Upper lobe of left lung (tissue), 6 donors: ENCODE data around the gene CEP152. TPM values are rescaled to one million over a fixed set of nuclear protein-coding genes. Genes with fewer than 3 reads are reported as not detected.

Experiments
- ATAC-seq, 2 donors: fragments of 200-7000 bp; cut with Tn5 transposase; one replicate each; pipeline ENCODE4 v1.9.1; 2022; ENCODE audit warnings: mild to moderate bottlenecking in 2 of 2, moderate library complexity in 2 of 2; ENCODE audit not compliant: low FRiP score in 2 of 2
- DNase-seq, 2 donors: peaks; one replicate each; pipeline ENCODE4 v3.0.0-alpha.2; 2019 to 2020
- H3K27ac ChIP-seq, 4 donors: fragments of 200-600 bp; sonication (generic); one replicate each; pipeline ENCODE4 v1.5.1; 2016 to 2019
- H3K27me3 ChIP-seq, 4 donors: fragments of 200-600 bp; sonication (generic); one replicate each; pipeline ENCODE4 v1.5.1; 2017 to 2019
- H3K36me3 ChIP-seq, 4 donors: fragments of 200-600 bp; sonication (generic); one replicate each; pipeline ENCODE4 v1.5.1; 2016 to 2019
- H3K4me1 ChIP-seq, 4 donors: fragments of 200-600 bp; sonication (generic); one replicate each; pipeline ENCODE4 v1.5.1; 2018 to 2019
- H3K4me3 ChIP-seq, 4 donors: fragments of 200-600 bp; sonication (generic); one replicate each; pipeline ENCODE4 v1.5.1; 2017 to 2019; ENCODE audit warnings: mild to moderate bottlenecking in 2 of 4, moderate library complexity in 1 of 4
- H3K9me3 ChIP-seq, 4 donors: fragments of 200-600 bp; sonication (generic); one replicate each; pipeline ENCODE4 v1.5.1; 2018 to 2019
- CTCF ChIP-seq, 6 experiments: fragments of 450-650 bp in 4 of 6; fragments of 200-600 bp in 2 of 6; sonication (generic) in 2 of 6; IDR thresholded peaks; one replicate each; pipeline ENCODE4 v1.5.1; 2016 to 2019; ENCODE audit warnings: antibody characterized with exemption in 6 of 6
- EP300 ChIP-seq, 4 donors: sonication (generic); formaldehyde crosslinking; IDR thresholded peaks; one replicate each; pipeline ENCODE4 v1.5.1; 2017; ENCODE audit warnings: antibody characterized with exemption in 4 of 4, control low read depth in 2 of 4
- POLR2A ChIP-seq, 4 donors: fragments of 450-650 bp; IDR thresholded peaks; one replicate each; pipeline ENCODE4 v1.5.1; 2016 to 2017; ENCODE audit warnings: antibody characterized with exemption in 4 of 4, mild to moderate bottlenecking in 2 of 4
- POLR2AphosphoS5 ChIP-seq, 2 donors: sonication (generic); formaldehyde crosslinking; IDR thresholded peaks; one replicate each; pipeline ENCODE4 v1.5.1; 2017; ENCODE audit warnings: antibody characterized with exemption in 2 of 2
- WGBS, 2 donors: methylation state at CpG; one replicate each; pipeline ENCODE4 v1.1.5; 2017 to 2018; 5-methylcytosine and 5-hydroxymethylcytosine counted together
- total RNA-seq, 6 donors: library from RNA; depleted of rRNA in 4 of 6; stranded (reverse); fragments of >200 nt in 4 of 6; gene quantifications; one replicate each; pipeline versions ENCODE4 v1.1.0 to v1.2.1, GENCODE V29; 2016 to 2021
- donor health status: DM: no; HTN: no; CAD: no; lungs with moderate emphysema.
- donor health status: DM: no; HTN: yes; CAD: no; lungs with severe emphysema.

Gene CEP152
- total RNA-seq, 6 donors from 2014 or later, result 2.3 to 58.9 (median 8.4) TPM

GRCh38 chr15:48842501-48842900, 31.6 kb upstream of the CEP152 start:
- DNase-seq (no peak), ATAC-seq (no peak)
- no peak for TF ChIP-seq EP300 (IDR thresholded peaks at IDR 0.05)
- TF ChIP-seq CTCF (IDR thresholded peaks at IDR 0.05), result no peak
- TF ChIP-seq POLR2A (IDR thresholded peaks at IDR 0.05), result no peak
- no peak for TF ChIP-seq POLR2AphosphoS5 (IDR thresholded peaks at IDR 0.05)
- Histone ChIP-seq H3K9me3 (no peaks in the 10 kb centered on the region), H3K4me1 (no peaks in the 10 kb centered on the region), H3K27me3 (no peaks in the 10 kb centered on the region), H3K27ac (no peak overlapping the region), H3K36me3 (no peaks in the 10 kb centered on the region), H3K4me3 (no peak overlapping the region)
- WGBS, 2 donors, result 79 to 83% methylated on average over 6 of the region's 6 CpGs

DNA sequence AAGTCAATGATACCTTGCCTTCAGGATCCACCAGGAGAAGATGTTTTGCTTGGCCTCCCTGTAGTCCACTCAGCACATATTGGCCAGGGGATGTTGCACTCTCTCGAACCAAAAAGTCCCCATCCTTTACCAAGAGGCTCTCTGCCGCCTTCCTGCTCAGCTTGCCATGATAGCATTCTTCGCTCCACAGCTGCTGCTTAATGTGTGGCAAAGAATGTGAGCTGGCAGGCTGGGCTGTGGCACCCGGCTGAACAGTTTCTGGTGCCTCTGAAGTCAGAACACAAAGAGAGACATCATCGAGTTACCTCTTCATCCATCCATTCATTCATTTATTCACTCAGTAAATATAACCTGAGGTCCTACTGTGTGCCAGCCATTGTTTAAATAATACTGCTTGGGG, 23.9 kb upstream of the CEP152 start:
- Histone ChIP-seq H3K4me1 (no peaks in the 10 kb centered on the region), H3K4me3 (no peak overlapping the region), H3K27ac (no peak overlapping the region), H3K9me3 (peaks cover 0 to 9% (median 2%) of the 10 kb centered on the region in 4 donors), H3K36me3 (no peaks in the 10 kb centered on the region), H3K27me3 (no peaks in the 10 kb centered on the region)
- ATAC-seq (no peak), DNase-seq (no peak)
- WGBS, 2 donors, result 86 to 95% methylated on average over 5 of the region's 5 CpGs
- TF ChIP-seq POLR2A (IDR thresholded peaks at IDR 0.05) (no peak), POLR2AphosphoS5 (IDR thresholded peaks at IDR 0.05) (no peak), CTCF (IDR thresholded peaks at IDR 0.05) (no peak), EP300 (IDR thresholded peaks at IDR 0.05) (no peak)

- H3K9me3 ChIP-seq, result peaks cover 0 to 9% (median 2%) of the 10 kb centered on the region in 4 donors
- no peak overlapping the region for H3K4me3 ChIP-seq
- H3K4me1 ChIP-seq, result no peaks in the 10 kb centered on the region
- H3K36me3 ChIP-seq, result no peaks in the 10 kb centered on the region
- ATAC-seq, result no peak
- H3K27ac ChIP-seq, result no peak overlapping the region
- H3K27me3 ChIP-seq, result no peaks in the 10 kb centered on the region
- no peak for TF ChIP-seq POLR2A (IDR thresholded peaks at IDR 0.05)
- no peak for TF ChIP-seq EP300 (IDR thresholded peaks at IDR 0.05)
- no peak for TF ChIP-seq POLR2AphosphoS5 (IDR thresholded peaks at IDR 0.05)
- no peak for TF ChIP-seq CTCF (IDR thresholded peaks at IDR 0.05)
- DNase-seq, result no peak
Observed at GRCh38 chr15:48833526-48834239, 22.8 kb upstream of the CEP152 start.

- no peak overlapping the region for H3K27ac ChIP-seq
- no peaks in the 10 kb centered on the region for H3K4me1 ChIP-seq
- no peaks in the 10 kb centered on the region for H3K36me3 ChIP-seq
- H3K27me3 ChIP-seq, result no peaks in the 10 kb centered on the region
- H3K4me3 ChIP-seq, result no peak overlapping the region
- ATAC-seq (no peak), DNase-seq (no peak)
- H3K9me3 ChIP-seq, result peaks cover 0 to 9% (median 2%) of the 10 kb centered on the region in 4 donors
- TF ChIP-seq EP300 (IDR thresholded peaks at IDR 0.05), result no peak
- no peak for TF ChIP-seq POLR2AphosphoS5 (IDR thresholded peaks at IDR 0.05)
- TF ChIP-seq CTCF (IDR thresholded peaks at IDR 0.05), result no peak
- no peak for TF ChIP-seq POLR2A (IDR thresholded peaks at IDR 0.05)
Observed at GRCh38 chr15:48832648-48833047, 21.8 kb upstream of the CEP152 start.

DNA sequence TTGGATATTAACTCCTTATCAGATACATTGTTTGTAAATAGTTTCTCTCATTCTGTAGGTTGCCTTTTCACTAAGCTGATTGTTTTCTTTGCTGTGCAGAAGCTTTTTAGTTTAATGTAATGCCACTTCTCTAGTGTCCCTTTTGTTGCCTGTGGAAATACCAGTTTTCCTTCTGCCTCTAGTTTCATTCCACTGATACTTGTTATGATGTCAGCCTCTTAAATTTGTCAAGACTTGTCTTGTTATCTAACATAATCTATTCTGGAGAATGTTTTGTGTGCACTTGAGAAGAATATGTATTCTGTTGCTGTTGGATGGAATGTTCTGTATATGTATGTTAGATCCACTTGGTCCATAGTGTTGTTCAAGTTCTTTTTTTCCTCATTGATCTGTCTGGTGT, 18.0 kb upstream of the CEP152 start:
- Histone ChIP-seq H3K27ac (no peak overlapping the region), H3K9me3 (peaks cover 0 to 9% (median 2%) of the 10 kb centered on the region in 4 donors), H3K27me3 (no peaks in the 10 kb centered on the region), H3K36me3 (no peaks in the 10 kb centered on the region), H3K4me1 (no peaks in the 10 kb centered on the region), H3K4me3 (no peak overlapping the region)
- no peak for TF ChIP-seq CTCF (IDR thresholded peaks at IDR 0.05)
- TF ChIP-seq POLR2A (IDR thresholded peaks at IDR 0.05), result no peak
- no peak for TF ChIP-seq POLR2AphosphoS5 (IDR thresholded peaks at IDR 0.05)
- ATAC-seq (no peak), DNase-seq (no peak)
